Left cardiac atrium (tissue), 4 donors: ENCODE results near the gene ABCD2. TPM values are rescaled to one million over a fixed set of nuclear protein-coding genes. Genes with fewer than 3 reads are reported as not detected.
A peak's percentile ranks its signal among the peaks of the same experiment; 100 is the strongest.
"Not testable (repeated sequence)": the region's sequence is repeated elsewhere in the genome, so short reads cannot be mapped to it uniquely, and the experiment has no call there.

Experiments
- ATAC-seq, 2 donors: fragments of 200-7000 bp; cut with Tn5 transposase; one replicate each; pipeline ENCODE4 v1.9.1; 2020; ENCODE audit warnings: mild to moderate bottlenecking in 2 of 2, moderate library complexity in 2 of 2
- DNase-seq: peaks from one replicate; pipeline ENCODE4 v3.0.0-alpha.2; 2020
- intact Hi-C, 2 donors: fragments of 100-400 bp; cut with DNase I; formaldehyde crosslinking; loops; one replicate each; pipeline versions ENCODE4 v1.14.1 to v1.15.1; 2022 to 2023
- total RNA-seq, 2 donors: library from RNA; stranded (reverse); fragmentation: NEBNext Ultra II Directional; extraction: Animal tissue kit (Norgen Biotek cat#: 25700); gene quantifications; one replicate each; pipeline ENCODE4 v1.2.1, GENCODE V29; 2021
- donor health status: DM: no; HTN: yes; CAD: no.
- donor health status: DM: no; HTN: yes; CAD: no; lungs with severe emphysema.
- donor health status: DM: yes; HTN: yes; CAD: no.
- donor health status: Dilated cardiomyopathy.

The ABCD2 gene
- total RNA-seq, 2 donors from 2014 or later = 8.0 to 11.8 TPM

DNA sequence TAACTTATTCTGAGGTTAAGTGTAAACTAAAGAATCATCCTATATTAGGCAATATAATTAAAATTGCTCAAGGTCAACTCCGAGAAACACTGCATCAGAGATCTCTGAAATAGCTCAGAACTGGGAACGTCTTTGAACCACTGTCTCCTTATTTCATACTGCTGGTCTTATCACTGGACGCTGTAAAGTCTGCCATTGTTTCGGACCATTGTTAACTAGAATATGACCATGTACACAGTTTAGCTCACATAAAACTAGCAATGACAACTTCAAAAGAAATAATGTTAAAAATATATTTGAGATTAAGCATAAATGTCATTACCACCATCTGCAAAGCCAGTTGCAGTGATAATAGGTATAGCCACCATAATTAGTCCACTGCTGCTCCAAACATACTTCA, 2.9 kb downstream of the ABCD2 start:
- ATAC-seq (no peak), DNase-seq (no peak)
- intact Hi-C loops = no loop called here

DNA sequence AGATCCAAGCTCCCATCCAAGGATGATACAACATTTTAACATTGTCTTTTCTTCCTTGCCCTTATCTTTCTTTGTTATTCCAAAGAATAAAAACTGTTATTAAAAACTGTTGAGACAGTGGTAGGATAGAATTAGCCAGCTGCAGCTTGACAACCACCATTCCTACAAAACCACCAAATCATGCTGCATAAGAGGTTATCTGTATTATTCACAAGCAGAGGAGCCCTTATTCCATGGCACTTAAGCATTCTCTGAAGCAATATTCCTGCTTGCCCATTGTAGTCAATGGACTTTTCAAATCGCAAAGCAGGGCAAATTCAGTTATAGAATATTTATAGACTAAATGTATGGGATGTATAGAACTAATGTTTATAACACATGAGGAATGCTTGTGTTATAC, 3.4 kb downstream of the ABCD2 start:
- DNase-seq = no peak
- intact Hi-C loops = no loop called here
- ATAC-seq = no peak

DNA sequence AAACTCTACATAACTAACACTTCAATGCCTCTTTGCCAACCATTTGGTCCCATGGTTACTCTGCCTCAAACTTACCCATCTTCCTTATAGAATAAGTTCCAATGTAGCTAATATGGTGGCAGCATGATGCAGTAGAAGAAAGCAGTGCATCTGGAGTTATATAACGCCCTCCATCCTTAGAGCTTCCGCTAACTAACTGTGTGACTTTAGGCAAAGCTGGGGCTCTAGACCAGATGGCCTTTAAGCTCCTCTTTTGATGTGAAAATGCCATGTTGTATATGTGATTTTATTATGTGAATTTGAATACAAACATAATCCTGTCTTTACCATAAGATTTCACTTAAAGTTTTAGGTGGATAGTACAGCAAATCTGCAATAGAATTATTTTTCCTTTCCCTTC, 6.1 kb downstream of the ABCD2 start:
- DNase-seq (no peak), ATAC-seq (no peak)
- intact Hi-C loops = no loop called here

DNA sequence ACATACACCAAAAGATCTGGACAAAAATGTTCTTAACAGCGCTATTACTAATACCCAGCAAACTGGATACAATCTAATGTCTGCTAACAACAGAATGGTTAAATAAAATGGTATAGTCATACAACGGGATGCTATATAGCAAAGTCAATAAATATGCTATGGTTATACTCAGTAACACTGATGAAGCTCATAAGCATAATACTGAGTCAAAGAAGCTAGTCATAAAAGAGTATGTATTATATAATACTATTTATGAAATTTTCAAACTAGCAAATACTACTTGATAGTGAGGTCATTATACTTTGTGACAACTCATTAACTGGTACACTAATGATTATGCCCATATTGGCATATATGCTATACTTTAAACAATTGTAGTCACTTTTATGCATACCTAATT, 7.4 kb downstream of the ABCD2 start:
- ATAC-seq = no peak
- intact Hi-C loops = no loop called here
- no peak for DNase-seq

DNA sequence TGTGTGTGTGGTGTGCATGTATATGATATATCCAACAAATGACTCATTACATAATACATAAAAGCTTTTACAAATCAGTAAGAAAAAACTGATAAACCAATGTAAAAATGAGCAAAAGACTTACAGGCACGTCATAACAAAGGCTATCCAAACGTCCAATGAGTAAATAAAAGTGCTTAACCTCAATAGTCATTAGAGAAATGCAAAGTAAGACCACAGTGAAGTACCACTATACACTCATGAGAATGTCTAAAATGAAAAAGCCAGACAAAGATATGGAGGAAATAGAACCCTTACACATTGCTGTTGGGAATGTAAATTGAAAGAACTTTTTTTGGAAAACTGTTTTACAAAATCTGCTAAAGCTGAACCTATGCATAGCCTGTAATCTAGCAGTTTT, 7.8 kb downstream of the ABCD2 start:
- DNase-seq (no peak), ATAC-seq (no peak)
- intact Hi-C loops = no loop called here

DNA sequence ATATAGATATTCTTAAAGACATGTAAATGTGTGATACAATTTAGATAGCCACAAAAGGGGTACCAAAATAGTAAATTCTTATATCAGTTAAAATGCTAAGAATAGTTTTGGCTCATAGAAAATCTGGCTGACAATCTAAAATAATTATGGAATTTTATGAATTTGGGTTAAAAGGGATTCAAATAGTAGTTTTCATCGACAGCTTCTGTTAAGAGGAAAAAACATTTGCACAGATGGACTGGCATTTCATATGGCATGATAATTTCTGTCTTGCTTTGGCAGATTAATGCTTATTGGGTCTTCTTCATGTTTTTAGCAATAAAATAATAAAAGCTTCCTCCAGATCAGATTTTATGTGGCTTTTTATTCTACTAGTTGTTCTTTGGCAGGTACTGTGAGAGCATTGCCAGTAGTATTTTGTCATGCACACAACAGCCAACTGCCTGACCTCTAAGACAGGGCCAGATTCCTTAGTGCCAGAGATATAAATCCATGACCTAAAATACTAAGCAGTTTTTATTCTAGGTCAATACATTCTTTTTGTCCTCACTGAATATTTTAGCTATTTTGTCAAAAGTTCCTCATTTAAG, 9.1 kb downstream of the ABCD2 start:
- DNase-seq = no peak
- ATAC-seq = peak; percentile 43 to 78
- intact Hi-C loops = no loop called here

DNA sequence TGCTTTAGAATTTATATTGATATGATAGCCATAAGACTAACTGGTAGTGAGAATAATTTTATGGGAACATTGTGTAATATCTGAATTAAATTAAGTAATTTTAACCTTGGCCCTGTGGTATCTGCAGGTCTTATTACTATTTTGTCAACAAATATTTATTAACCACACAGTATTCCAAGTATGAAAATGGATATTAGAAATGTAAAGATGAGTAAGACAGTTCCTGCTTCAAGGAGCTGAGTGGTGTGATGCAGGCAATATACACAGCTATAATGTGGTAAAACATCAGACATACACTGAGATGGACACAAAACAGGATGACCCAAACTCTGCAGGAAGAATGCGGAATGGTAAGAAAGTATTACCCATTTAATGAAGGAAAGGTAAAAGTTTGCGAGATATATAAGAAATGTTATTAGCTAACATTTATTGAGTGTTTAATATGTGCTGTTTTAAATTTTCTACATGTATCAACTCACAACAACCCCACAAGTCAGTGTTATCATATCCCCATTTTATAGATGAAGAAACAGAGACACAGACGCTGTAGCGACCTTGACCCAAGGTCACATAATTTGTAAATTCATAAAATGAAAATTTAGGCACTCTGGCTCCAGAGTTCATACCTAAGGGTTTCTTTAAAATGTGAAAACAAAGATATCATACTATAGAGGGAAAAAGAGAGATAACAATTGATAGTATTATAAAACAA, 12.7 kb downstream of the ABCD2 start:
- intact Hi-C loops = no loop called here
- DNase-seq = no peak
- no peak for ATAC-seq

DNA sequence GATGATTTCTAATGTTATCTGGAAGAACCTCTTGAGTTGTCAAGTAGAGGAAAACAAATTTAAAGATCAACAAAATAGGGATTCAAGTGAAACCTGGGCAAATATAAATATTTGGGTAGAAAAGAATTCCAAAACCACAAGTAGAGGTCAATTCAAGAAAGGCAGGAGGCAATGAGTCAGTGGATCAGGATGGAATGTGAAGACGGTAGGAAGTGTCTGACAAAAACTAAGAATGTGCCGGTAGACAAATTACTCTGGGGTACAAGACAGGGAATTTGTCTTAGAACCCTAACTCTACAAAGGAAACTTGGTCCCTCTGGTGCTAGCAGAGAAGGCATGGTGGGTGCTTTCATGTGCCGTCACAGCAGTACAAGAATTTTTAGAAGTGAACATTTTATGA, 13.6 kb downstream of the ABCD2 start:
- peak in 1 of 2 donors; percentile 45 for ATAC-seq
- DNase-seq = no peak
- intact Hi-C loops = no loop called here

DNA sequence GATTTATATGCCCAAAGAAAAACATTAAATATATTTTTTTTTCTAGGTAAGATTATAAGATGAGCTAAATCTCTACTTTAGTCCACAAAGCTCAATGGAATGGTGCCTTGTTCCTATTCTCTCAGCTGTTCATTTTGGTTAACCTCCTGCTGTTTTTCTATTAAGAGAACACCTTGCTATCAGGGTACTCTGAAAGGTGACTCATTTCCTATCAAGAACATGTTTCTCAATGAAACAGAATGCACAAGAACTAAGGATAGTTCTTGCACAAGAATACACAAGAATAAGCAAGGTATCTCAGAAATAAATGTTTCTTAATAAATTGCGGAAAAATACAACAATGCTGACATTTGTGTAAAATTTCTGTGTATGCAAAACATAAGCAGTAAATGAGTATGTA, 14.1 kb downstream of the ABCD2 start:
- DNase-seq (no peak), ATAC-seq (peak in 1 of 2 donors; percentile 81)
- intact Hi-C loops = no loop called here

DNA sequence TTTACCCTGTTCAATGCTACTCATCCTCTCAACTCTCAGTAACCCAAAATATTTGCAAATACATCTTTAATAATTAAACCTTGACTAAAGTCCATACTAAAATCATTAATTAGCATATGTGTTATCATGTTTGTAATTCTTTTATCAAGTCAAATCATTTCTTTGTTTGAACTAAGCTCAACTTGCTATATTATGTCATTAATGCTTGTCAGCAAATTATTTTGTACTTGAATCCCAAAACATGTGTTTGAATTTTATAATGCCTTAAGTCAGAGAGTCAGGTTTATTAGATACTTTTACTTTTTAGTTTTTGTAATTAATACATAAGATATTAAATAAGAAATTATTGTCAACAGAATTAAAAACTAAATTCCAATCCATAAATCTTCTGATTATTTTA, 16.5 kb downstream of the ABCD2 start:
- no peak for DNase-seq
- ATAC-seq = no peak
- intact Hi-C loops = no loop called here

DNA sequence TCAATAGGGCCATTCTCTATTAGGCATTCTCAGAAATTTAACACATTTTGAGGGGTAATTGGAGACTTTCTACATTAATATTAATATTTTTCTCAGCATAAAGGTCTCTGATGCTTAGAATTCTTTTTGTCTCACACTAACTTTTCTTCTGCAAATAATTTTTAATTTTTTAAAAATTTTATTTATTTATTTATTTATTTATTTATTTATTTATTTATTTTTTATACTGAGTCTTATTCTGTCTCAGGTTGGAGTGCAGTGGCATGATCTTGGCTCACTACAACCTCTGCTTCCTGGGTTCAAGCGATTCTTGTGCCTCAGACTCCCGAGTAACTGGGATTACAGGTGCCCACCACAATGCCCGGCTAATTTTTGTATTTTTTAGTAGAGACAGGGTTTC, 17.7 kb downstream of the ABCD2 start:
- intact Hi-C loops, ATAC-seq, DNase-seq: not testable (repeated sequence)

DNA sequence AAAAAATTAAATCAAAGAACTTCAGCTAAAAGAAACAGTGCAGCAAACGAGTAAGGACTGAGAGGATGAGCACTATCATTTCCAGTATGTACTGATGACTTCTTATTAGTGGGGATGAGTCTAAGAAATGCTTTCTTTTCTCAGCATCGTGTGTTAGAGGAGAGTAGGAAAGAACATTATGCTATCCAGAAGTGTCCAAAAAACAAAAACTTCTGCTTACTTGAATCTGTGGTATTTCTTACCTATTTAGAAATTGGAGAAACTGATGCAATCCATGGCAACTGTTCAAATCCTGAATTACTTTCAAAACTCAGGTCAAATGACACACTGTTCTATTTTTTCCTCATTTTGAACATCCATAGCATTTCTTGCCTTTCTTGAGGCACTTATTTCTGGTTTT, 23.7 kb downstream of the ABCD2 start:
- intact Hi-C loops = no loop called here
- ATAC-seq (peak in 1 of 2 donors; percentile 24), DNase-seq (no peak)

DNA sequence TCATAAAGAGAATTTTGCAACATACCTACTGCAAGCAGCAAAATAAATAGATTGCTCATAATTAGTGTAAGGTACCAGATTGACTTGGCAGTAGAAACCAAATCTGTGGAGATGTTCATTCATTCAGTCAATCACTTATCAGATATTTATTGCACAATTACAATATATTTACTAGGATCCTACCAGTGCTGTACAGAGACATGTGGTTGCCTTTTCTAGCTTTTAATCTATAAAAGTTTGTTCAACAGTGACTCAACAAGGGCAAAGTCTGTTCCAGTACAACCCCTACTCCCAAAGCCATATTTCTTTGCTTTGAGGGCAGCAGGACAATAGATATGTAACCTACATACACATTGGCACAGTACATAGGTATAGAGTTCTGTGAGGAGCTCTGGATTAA, 27.3 kb downstream of the ABCD2 start:
- no peak for DNase-seq
- ATAC-seq = no peak
- intact Hi-C loops = no loop called here

DNA sequence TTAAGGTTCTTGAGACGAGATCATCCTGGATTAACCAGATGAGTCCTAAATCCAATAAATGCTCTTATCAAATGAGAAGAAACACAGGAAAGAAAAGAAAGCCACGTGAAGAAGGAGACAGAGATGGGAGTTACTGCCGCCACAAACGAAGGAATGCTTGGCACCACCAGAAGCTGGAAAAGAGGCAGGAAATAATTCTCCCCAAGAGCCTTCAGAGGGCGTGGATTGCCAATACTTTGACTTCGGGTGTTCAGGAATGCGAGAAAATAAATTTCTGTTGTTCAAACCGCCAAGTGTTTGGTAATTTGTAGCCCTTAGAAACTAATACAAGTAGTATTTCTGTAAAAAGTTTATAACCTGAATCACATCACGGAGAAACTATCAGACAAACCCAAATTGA, 31.3 kb downstream of the ABCD2 start:
- ATAC-seq = peak in 1 of 2 donors; percentile 41
- intact Hi-C loops = loop anchor here in 1 of 2 donors (5.0 kb wide), 1 partner anchor 104 kb away; no protein-coding TSS in a partner anchor
- no peak for DNase-seq

DNA sequence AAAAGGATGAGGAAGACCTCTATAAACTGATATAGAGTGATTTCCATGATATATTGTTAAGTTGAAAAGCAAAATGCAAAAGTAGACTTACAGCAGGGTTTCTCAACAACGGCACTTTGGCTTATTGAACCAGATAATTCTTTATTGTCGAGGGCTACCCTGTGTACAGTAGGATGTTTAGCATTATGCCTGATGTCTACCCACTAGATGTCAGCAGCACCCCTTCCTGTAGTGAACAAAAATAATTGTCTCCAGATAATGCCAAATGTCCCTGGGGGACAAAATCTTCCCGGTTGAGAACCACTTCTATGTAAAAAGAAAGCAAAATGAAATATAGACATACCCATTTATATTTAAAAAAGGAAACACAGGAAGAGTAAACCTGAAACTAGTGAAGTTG, 32.4 kb downstream of the ABCD2 start:
- DNase-seq (no peak), ATAC-seq (peak in 1 of 2 donors; percentile 57)
- intact Hi-C loops = loop anchor here in 1 of 2 donors (5.0 kb wide), 1 partner anchor 105 kb away; no protein-coding TSS in a partner anchor

DNA sequence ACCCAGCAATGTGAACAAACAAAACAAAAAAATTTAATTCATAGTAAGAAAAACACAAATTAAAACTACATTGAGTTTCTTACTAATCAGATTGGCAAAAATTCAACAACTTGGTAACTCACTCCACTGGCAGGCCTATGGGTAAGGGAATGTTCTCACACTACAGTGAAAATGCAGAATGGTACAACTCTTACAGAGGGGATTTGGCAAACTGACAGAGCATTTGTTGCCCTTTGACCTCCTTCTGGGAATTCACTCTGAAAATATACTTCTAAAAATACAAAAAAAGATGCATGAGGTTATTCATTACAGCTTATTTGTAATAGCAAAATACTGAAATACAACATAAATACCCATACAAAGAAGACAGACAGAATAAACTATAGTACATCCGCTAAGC, 32.8 kb downstream of the ABCD2 start:
- ATAC-seq (no peak), DNase-seq (no peak)
- intact Hi-C loops = loop anchor here in 1 of 2 donors (5.0 kb wide), 1 partner anchor 105 kb away; no protein-coding TSS in a partner anchor

DNA sequence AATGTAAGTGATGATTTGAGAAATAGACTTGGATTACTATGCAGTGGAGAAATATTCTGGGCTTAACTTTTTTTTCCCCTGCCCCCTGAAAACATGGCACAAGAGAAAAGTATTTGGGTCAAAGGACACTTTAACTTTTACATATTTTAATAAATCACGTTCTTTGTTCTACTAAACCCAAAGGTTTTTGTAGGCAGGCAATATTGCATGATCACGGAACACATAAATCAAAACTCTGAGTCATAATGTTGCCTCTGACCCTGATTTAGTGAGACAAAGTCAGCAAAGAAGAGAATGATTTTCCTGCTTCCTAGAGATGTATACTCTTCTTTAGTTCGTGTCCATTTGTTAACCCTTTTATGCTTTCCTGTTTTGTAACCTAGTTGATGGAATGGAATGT, 38.0 kb downstream of the ABCD2 start:
- ATAC-seq (peak in 1 of 2 donors; percentile 61), DNase-seq (no peak)
- intact Hi-C loops = no loop called here

DNA sequence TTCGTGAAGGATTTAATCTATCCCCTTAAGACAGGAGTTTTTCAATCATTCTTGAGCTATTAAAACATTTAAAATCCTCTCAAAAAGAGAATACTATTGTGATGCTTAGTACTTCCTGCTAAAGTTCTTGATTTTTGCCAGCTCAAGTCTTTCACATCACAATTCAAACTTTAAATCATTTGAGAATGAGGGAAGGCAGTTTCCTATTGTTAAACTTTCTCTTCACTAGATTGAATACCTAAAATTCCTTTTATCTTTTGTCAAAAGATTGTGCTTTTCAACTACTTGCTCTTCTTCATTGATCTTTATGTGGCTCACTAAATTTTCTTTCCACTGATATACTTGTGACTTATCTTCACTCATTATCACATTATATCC, 44.1 kb downstream of the ABCD2 start:
- intact Hi-C loops = no loop called here
- DNase-seq (no peak), ATAC-seq (no peak)

DNA sequence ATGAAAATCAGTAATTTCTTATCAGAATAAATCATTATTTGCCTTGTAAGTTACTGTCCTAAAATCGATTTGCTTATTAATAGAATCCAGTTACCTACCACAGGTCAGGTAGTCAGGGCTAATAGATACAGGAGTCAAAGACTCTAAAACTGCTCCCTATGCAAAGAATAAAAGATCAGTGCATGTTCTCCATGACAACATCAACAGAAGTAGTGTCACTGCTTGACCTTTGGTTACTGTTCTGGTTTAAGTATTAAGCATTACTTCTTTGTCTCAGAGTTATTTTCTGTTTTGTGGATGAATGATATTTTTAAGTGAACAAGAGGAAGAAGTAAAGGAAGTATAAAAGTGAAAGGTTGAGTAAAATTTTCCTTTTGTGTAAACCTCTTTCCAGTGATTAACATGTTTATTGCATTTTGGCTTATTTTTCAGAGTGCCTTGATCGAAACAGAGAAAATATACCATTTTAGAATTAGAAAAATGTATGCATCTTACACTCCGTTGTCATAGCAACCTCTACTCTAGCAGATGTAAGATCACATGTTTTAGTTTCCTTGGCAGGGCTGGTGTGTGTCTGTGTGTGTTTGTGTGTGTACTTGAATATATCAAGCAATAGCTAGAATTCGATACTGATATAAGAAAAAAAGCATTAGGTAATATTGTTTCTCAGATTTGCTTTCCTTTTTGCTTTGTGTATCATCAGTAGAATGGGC, 44.7 kb downstream of the ABCD2 start:
- no peak for ATAC-seq
- DNase-seq = no peak
- intact Hi-C loops = no loop called here

DNA sequence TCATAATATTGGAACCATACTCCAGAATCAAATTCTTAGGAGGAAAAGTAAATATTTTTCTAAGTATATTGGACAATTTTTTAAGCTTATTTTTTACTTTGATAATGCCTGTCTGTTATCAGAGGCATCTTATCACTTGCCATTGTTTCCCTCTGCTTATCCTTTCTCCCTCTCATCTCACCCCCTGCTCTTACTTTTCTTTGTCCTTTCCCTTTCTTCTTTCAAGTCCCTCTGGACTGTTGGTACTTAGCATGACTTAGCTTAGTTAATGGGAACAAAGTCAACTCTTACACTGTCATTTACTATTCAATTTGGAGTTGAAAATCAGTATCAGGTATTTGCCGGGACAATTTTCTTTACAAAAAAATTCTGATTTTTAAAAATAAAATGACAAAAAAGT, 45.2 kb downstream of the ABCD2 start:
- intact Hi-C loops = no loop called here

DNA sequence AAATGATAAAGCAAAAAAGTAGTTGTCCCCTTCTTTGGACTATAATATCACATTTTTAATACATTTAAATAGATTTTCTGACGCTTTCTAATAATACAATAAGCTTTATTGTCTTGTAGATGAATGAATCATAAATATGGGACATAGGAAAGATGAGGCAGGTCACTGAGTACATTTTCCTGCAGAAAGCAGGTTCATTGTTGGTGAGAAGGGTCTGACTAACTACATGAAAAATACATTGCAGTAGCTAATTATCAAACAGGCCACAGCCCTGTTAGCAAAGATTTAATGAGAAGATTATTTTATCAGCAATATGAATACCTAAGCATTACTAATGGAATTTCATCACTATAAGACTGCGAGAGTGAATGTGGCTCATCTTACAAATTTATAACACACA, 45.6 kb downstream of the ABCD2 start:
- no peak for DNase-seq
- no peak for ATAC-seq
- intact Hi-C loops = no loop called here

More for the DNA sequence above, 45.2 kb downstream of the ABCD2 start:
- ATAC-seq = no peak
- no peak for DNase-seq
